HG02623 (cell line): Measurements from ENCODE around the gene DDX50.
"Not testable (repeated sequence)": the region's sequence is repeated elsewhere in the genome, so short reads cannot be mapped to it uniquely, and the experiment has no call there.

Experiments used
- ATAC-seq: cut with Tn5 transposase; IDR thresholded peaks from one replicate; pipeline ENCODE4 v1.9.1; 2021; ENCODE audit warnings: moderate library complexity; ENCODE audit not compliant: unreplicated experiment

The DDX50 gene

GRCh38 chr10:68901105-68901927 lies at the start of gene DDX50:
TSS of gene DDX50 (plus strand) at chr10:68901315. CDS start at chr10:68901385, 70 bp downstream.
- peak; percentile 97 for ATAC-seq

- no peak for ATAC-seq
These were observed 44.8 kb upstream of the DDX50 start for GRCh38 chr10:68856352-68856751.

GRCh38 chr10:68857005-68857404 lies 44.1 kb upstream of the DDX50 start:
- ATAC-seq, result no peak

- no peak for ATAC-seq
These were observed 39.9 kb upstream of the DDX50 start for GRCh38 chr10:68861253-68861652.

- ATAC-seq, result no peak
These were observed 36.5 kb upstream of the DDX50 start for GRCh38 chr10:68864611-68865010.

GRCh38 chr10:68868173-68868572 lies 32.9 kb upstream of the DDX50 start:
- not testable (repeated sequence) for ATAC-seq

GRCh38 chr10:68869623-68870022 lies 31.5 kb upstream of the DDX50 start:
- no peak for ATAC-seq

- no peak for ATAC-seq
These were observed 31.1 kb upstream of the DDX50 start for GRCh38 chr10:68870061-68870460.

- ATAC-seq, result no peak
These were observed 30.5 kb upstream of the DDX50 start for GRCh38 chr10:68870545-68871104.

GRCh38 chr10:68871105-68871711 lies 29.9 kb upstream of the DDX50 start:
- ATAC-seq, result no peak

- ATAC-seq, result no peak
These were observed 29.3 kb upstream of the DDX50 start for GRCh38 chr10:68871731-68872342.

GRCh38 chr10:68876246-68877138 lies 24.6 kb upstream of the DDX50 start:
- no peak for ATAC-seq

- ATAC-seq, result no peak
These were observed 23.5 kb upstream of the DDX50 start for GRCh38 chr10:68877482-68878110.

- ATAC-seq, result no peak
These were observed 22.6 kb upstream of the DDX50 start for GRCh38 chr10:68878496-68878895.

GRCh38 chr10:68879628-68880027 lies 21.5 kb upstream of the DDX50 start:
- no peak for ATAC-seq

GRCh38 chr10:68880181-68880580 lies 20.9 kb upstream of the DDX50 start:
- ATAC-seq, result no peak

- ATAC-seq, result no peak
These were observed 6.1 kb upstream of the DDX50 start for GRCh38 chr10:68895041-68895440.

GRCh38 chr10:68897336-68897741 lies 3.8 kb upstream of the DDX50 start:
- ATAC-seq, result no peak

- ATAC-seq, result no peak
These were observed 1.8 kb upstream of the DDX50 start for GRCh38 chr10:68899186-68899745.
